ENCODE data around the gene ELAC1.
A peak's percentile ranks its signal among the peaks of the same experiment; 100 is the strongest.
"Not testable (repeated sequence)": the region's sequence is repeated elsewhere in the genome, so short reads cannot be mapped to it uniquely, and the experiment has no call there.

The ELAC1 gene, protein sequence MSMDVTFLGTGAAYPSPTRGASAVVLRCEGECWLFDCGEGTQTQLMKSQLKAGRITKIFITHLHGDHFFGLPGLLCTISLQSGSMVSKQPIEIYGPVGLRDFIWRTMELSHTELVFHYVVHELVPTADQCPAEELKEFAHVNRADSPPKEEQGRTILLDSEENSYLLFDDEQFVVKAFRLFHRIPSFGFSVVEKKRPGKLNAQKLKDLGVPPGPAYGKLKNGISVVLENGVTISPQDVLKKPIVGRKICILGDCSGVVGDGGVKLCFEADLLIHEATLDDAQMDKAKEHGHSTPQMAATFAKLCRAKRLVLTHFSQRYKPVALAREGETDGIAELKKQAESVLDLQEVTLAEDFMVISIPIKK

DNA sequence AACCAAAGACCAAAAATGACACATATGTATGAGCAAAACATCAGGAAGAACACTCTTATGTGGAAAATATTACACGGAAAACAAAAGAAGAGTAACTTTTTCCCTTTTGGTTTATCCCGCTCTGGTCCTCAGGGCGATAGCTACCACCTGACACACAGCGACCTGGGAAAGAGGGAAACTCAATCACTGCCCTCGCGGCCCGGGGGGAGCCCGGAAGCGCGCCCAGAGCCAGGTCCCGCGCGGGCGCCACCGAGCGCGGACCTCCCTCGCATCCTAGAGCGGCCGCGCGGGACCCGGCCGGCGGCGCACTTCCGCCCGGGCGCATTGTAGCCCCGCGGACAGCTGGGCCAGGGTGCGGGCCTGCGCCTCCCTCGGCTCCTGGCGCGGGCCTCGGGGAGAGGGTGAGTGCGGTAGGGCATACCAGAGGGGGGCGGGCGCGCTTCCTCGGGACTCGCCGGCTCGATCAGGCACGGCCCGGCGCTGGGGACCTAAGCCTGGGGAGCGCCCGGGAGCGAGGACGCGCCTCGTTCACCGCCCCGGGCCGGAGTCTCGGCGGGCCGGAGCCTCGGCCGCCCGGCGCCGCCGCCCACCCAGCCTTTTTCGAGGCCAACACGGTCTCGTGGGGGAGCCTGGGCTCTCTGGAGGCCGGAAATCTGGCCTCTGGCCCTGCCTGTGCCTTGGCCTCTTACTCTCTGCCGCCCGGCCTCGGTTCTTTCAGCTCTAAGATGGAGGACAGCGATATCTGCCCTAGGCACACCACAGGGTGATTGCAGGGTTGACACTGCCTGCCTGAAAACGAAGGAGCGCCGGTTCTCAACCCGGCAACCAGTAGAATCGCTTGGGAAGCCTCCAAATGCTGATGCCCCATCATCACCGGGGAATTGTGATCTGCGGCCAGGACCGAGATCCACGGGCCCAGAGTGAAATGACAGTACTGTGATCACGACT lies at the start of gene ELAC1:
Gene ELAC1, plus strand, starts transcription at position 327 of the 948 bp plus-strand sequence. CDS start 6,365 bp downstream, outside the sequence.
- DNase-seq: peak; percentile 24

DNA sequence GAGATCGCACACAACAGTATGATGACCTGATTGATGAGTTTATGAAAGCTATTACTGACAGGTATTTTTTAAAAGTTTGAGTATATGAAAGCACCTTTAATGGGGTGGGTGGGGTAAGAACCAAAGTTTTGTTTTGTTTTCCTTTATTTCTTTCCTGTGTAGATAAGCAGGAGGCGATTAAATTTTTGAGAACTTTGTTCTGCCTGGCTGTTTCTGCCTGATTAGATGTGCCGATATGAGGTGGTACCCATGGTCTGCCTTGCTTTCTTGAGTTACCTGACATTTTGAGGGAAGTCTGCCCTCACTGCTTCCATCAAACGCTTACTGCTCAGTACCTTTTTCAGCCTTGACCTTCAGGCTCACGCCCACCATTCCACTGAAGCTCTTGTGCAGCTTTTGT lies 49.7 kb upstream of the ELAC1 start:
- no peak for DNase-seq

DNA sequence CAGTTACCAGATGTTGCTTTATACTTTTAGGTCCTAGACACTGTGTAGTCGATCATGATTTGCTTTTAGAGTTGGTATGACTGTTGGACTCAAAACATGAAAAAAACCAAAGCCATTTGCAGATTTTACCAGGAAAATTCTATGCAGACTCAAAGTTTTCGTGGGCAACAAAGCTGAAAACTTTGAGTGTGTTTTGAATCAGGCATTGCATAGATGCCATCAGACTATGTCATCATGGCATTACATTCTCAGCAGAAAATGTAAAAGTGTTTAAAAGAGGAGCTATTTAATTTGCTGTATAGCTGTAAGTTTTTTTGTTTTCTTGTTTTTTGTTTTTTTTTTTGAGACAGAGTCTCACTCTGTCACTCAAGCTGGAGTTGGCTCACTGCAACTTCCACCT lies 43.5 kb upstream of the ELAC1 start:
- DNase-seq: no peak

DNA sequence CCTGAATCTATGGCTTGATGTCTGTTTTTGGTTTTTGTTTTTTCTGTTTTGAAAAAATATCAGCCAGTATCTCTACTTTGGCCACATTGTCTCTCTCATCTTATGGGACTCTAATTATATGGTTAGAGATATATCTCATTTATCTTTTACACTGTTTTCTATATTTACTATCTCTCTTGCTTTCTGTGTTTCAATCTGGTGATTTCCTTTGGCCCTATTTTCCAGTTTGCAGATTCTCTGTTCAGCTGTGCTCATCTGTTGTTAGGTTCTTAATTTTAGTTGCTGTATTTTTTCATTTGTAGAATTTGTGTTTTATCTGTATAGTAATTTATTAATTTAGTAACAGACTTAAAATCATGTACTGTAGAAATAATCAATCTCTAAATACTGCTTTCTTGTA lies 41.3 kb upstream of the ELAC1 start:
- DNase-seq: no peak

DNA sequence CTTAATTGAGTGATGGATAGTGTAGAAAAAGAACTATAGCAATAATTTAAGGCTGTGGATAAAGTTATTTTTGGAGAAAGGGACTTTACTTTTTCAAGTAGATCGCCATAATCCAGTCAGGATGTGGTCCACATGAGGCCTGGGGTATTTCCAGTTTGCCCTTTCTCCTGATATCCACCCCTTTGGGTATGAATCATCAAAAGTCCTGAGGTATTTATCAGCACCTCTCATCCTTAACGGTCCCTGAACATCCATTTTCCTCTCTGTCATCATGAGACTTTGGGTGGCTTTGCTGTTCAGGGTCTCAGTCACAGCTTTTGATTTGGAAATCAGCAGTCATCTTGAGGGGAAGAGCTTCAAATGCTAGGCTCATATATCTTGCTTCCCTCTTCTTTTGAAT lies 39.3 kb upstream of the ELAC1 start:
- DNase-seq: no peak

DNA sequence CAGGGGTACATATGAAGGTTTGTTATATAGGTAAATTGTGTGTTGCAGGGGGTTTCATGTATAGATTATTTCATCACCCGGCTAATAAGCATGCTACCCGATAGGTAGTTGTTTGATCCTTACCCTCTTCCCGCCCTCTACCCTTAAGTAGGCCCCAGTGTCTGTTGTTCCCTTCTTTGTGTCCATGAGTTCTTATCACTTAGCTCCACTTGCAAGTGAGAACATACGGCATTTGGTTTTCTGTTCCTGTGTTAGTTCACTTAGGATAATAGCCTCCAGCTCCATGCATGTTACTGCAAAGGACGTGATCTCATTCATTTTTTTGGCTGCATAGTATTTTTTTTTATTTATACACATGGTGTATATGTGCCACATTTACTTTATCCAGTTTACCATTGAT lies 34.2 kb upstream of the ELAC1 start:
- no peak for DNase-seq

DNA sequence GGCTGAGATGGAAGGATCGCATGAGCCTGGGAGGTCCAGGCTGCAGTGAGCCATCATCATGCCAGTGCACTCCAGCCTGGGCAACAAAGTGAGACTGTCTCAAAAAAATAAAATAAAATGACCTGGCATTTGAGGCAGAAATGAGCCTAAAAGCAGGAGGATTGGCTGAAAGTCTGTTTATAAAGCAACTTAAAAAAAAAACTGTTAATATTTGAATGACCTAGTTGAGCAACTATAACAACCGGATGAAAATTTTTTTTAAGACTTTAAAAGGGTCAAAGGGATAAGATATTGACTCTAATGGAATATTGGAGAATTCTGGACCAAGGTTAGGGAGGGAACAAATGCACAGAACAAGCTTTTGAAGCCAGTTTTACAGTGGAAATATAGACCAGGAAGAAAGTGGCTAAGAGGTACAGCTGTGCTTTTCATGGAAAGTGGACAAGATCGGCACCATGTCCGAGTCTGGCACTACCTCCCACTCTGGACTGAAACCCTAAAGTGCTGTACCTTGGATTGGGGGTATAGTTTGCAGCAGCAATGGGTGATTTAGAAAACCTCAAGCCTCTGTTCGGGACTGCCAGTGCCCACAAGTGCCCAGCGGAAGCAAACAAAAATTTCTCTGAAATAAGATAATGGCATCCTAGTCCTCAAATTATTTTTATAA lies 33.2 kb upstream of the ELAC1 start:
- DNase-seq: no peak

DNA sequence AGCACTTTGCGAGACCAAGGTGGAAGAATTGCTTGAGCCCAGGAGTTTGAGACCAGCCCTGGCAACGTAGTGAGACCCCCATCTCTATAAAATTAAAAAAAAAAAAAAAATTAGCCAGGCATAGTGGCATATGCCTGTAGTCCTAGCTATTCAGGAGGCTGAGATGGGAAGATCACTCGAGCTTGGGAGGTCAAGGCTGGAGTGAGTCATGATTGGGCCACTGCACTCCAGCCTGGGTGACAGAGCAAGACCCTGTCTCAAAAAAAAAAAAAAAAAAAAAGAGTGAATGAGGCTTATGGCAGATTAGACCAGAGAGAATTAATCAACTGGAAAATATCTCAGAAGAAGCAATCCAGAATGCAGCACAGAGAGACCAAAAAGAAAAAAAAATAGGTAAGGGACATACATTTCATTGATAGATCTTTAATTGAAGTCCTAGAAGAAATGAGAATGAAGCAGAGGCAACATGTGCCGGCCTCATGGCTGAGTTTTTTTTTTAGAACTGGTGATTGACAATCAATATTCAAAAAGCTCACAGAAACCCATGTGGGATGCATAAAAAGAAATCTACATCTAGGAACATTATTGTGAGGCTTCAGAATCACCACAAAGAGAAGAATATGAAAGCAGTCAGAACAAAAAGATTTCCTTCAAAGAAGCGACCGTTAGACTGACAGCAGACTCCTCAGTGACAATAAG lies 32.2 kb upstream of the ELAC1 start:
- DNase-seq: no peak

DNA sequence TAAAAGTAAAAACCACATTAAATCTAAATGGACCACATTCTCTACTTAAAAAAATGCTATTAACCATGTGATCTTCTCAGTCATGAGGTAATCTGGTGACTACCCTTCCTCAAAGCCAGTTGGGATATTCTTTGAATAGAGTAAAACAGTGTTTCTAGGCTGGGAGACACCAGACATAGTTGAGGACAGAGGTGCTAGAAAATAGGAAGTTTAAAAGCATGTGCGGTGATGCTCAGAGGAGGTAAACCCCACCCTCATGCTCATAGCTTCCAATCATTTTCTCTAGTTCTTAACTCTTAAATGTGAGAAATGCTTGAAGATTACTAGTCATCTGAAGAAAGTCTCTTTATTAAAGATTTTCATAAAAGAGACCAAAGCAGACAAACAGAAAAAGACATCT lies 30.7 kb upstream of the ELAC1 start:
- DNase-seq: no peak

DNA sequence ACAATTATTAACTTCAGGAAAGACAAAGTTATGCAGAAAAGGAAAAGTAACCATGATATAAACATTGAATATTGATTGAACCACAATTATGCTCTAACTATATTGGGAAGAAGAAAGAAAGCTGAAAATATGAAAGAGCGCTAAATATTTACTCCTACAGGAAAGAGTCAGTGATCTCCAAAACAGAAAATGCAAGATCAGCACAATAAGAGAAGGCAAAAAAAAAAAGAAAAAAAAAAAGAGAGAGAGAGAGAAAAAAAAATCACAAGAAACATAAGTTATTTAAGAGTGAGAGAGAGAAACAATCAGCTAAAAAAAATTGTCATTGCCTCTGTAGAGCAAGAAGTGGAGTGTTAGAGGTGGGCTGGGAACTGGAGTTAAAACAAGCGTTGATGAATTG lies 28.9 kb upstream of the ELAC1 start:
- no peak for DNase-seq

DNA sequence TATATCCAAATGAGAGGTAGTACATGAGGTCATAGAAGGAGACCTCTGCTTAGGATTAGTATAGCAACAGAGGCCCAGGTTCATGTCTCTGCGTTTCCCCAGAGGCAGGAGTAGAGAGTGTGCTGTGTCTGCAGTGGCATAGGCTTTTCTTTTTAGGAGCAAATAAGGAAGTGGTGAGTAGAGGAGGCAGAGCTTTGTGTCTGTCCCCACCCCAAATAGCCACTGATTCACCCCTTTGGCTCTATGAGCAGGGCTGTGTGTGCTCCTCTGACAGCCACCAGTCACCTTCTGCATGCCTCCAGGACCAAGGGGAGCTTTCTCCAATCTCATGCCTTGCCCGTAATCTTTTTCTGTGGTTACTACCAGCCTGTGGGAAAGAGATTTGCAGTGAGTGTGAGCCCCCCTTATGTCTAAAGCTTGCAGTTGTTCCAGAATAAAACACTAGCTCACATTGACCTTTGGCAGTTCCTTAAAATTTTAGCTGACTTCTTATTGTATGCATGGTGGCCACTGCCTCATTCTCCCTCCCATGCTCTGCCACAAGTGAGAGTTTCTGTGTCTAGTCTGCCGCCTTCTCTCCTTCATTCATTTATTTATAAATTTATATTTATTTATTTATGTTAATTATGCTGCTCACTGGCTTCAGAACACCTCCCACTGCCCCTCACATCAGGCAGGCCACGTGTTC lies 23.5 kb upstream of the ELAC1 start:
- no peak for DNase-seq

DNA sequence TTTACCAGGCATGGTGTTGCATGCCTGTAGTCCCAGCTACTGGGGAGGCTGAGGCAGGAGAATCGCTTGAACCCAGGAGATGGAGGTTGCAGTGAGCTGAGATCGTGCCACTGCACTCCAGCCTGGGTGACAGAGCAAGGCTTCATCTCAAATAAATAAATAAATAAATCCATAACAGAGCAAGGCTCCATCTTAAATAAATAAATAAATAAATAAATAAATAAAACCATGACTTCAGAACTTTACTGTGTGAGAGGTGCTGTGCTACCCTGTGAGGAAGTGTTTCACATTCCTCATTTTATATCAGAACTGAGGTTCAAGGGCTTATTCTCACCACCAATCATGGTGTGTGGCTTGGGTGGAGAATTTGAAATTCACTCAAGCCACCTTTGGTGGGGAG lies 21.9 kb upstream of the ELAC1 start:
- not testable (repeated sequence) for DNase-seq

DNA sequence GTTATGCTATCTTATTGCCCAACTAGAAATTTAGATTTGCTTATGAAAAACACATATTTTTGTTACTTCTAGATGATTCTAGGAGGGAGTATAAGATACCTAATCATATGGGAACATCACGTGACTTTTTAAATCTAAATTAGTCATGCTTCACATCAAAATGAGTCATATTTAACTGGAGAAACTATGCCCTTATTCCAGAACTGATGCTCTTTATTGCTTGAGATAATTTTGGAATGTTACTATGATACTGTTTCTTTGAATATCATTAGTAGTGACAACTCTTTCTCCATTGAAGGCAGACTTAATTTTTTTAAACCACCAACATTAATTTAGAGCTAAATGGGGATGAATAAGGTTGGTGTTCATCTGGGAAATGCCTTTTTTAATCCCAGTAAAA lies 19.9 kb upstream of the ELAC1 start:
- DNase-seq: no peak

DNA sequence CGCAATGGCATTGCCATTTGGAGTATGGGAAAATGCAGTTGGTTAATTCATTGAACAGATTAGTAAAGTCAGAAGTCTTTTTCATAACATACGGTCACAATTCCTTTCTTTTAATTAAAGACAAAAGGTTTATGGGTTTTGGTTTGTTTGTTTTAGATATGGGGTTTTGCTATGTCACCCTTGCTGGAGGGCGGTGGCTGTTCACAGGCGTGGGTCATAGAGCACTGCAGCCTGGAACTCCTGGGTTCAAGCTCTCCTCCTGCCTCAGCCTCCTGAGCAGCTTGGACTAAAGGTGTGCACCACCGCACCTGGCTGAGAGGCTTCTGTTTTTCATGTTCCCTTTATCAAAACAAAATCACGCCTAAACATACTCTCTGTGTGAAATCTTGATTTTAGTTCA lies 18.7 kb upstream of the ELAC1 start:
- no peak for DNase-seq

DNA sequence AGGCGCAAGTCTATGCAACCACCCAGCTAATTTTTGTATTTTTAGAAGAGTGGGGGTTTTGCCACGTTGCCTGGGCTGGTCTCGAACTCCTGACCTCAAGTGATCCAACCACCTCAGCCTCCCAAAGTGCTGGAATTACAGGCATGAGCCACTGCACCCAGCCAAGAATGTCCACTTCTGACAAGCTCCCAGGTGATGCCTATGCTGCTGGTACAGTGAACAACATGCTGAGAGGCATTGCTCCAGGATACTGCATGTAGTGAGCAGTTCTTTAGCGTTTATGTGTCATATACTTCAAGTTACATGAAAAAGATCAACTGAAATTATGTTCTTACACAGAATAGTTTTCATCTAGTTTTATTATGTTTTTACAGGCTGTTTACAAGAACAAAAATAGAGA lies 17.2 kb upstream of the ELAC1 start:
- DNase-seq: no peak

DNA sequence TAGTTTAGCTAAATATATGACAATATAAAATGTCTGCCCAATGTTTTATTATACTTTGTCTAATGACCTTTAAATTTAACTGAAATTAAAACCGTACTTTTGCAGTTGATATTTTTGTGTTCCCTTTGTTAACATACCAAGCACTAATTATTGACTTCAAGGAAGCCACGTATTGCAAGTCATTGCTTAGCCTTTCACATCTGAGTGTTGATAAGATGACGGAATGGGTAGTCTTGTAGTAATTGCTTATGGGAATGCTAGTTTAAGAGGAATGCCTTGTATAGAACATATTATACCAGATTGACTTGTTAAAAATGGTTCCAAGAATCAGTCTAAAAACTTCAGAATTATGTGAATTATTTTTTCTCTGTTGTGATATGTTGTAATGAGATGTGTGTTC lies 14.0 kb upstream of the ELAC1 start:
- no peak for DNase-seq

DNA sequence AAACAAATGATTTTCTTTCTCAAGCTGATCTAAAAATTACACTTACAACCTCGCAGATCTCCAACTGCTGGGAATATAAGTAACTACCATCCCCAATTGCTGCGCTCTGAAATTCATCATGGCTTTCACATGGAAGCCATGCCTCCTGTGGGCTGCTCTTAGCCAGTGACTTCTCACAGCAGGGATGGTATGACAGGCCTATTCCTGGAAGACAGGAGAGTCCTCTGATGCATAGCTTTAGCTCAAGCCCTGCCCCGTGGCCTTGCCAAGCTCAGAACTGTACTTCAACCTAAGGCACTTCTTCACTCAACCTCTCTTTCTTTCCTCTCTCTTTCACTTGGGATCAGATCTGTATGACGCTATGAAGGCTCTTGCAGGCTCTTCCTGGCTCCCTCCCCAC lies 12.6 kb upstream of the ELAC1 start:
- DNase-seq: no peak

DNA sequence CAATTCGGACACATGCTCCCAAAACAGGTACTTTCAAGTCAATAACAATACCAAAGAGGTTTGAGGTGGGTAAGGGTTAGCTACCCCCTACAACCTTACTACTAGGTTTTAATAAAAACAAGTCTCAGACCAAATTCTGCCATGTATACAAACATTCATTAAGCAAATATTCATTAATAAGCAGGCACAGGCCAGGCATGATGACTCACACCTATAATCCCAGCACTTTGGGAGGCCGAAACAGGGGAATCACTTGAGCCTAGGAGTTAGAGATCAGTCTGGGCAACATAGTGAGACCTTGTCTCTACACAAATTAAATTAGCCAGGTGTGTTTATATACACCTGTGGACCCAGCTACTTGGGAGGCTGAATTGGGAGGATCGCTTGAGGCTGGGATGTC lies 11.7 kb upstream of the ELAC1 start:
- DNase-seq: no peak

DNA sequence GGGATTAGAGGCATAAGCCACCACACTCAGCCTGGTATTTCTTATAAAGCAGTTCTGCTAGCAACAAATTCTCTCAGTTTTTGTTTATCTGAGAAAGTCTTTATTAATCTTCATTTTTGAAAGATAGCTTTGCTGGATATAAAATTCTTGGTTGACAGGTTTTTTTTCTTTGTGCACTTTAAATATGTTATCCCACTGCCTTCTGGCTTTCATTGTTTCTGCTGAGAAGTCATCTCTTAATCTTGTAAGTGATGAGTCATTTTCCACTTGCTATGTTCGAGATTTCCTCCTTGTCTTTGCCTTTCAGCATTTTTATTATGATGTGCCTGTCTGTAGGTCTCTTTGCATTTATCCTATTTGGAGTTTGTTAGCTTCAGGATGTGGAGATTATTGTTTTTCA lies 5.9 kb upstream of the ELAC1 start:
- DNase-seq: no peak

DNA sequence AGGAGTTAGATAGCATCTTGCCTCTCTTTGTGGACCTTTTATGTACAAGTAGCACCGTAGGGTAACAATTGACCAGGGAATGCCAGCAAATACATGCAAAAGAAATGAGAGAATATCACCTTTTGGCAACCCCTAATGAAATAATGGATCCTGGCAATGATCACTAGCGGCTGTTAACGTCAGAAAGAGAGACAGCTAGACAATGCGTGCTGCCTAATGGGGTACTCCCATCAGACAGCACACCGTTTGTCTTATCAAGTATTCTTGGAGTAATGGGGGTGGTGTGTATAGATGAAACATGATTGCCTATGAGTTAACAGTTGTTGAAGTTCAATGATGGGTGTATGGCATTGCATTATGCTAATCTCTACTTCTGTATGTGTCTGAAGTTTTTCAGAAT lies 1.6 kb downstream of the ELAC1 start:
- DNase-seq: no peak

DNA sequence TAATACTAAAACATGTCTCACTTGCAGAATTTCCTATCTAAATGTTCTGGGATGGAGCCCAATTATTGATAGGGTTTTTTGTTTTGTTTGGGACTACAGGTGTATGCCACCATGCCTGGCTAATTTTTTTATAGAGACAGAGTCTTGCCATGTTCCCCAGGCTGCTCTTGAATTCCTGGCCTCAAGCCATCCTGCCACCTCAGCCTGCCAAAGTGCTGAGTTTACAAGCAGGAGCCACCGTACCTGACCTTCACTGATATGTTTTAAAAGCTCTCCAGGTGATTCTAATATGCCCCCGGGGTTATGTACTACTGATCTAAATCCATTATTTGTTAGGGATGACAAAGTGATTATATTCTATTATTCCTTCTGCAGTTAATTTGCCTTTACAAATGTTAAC lies 2.2 kb downstream of the ELAC1 start:
- no peak for DNase-seq

DNA sequence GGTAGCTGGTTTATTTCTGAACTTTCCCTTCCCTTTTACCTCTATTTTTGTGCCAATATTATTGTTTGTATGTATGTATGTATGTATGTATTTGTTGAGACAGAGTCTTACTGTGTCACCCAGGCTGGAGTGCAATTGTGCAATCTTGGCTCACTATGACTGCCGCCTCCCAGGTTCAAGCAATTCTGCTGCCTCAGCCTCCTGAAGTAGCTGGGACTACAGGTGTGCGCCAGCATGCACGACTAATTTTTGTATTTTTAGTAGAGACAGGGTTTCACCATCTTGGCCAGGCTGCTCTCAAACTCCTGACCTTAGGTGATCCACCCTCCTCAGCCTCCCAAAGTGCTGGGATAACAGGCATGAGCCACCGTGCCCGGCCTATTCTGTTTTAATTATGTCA lies 4.6 kb downstream of the ELAC1 start:
- not testable (repeated sequence) for DNase-seq

All from NCI-H1048 (cell line).